Measurements from ENCODE around the gene DACT3.
A peak's percentile ranks its signal among the peaks of the same experiment; 100 is the strongest.

DACT3 gene

GRCh38 chr19:46614114-46614722 is 46.8 kb downstream of the DACT3 start:
- no peak for DNase-seq (ENCODE audit: low read depth)
- TF ChIP-seq, protein P1, sequence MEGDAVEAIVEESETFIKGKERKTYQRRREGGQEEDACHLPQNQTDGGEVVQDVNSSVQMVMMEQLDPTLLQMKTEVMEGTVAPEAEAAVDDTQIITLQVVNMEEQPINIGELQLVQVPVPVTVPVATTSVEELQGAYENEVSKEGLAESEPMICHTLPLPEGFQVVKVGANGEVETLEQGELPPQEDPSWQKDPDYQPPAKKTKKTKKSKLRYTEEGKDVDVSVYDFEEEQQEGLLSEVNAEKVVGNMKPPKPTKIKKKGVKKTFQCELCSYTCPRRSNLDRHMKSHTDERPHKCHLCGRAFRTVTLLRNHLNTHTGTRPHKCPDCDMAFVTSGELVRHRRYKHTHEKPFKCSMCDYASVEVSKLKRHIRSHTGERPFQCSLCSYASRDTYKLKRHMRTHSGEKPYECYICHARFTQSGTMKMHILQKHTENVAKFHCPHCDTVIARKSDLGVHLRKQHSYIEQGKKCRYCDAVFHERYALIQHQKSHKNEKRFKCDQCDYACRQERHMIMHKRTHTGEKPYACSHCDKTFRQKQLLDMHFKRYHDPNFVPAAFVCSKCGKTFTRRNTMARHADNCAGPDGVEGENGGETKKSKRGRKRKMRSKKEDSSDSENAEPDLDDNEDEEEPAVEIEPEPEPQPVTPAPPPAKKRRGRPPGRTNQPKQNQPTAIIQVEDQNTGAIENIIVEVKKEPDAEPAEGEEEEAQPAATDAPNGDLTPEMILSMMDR (IDR thresholded peaks at IDR 0.05; ENCODE audit: low read depth, low read length, missing control alignments) = peak; percentile 84
- no peak overlapping the region for H3K4me3 ChIP-seq (ENCODE audit: low read depth, low read length)

DNA sequence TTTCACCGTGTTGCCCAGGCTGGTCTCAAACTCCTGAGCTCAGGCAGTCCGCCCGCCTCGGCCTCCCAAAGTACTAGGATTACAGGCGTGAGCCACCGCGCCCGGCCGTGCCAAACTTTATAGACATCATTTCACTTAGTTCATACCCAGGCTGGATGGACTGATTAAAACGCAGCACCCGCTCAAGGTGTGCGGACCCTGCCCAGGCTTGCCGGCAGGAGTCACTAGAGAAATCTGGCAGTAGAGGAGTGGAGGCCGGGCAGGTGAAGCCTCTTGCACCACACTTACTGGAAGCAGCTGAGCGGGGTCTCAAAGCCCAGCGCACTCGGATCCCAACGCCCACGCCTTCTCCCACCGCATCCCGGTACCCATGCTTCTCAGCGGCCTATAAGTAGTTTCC is 47.5 kb downstream of the DACT3 start:
- H3K4me3 ChIP-seq (ENCODE audit: low read depth, low read length) = no peak overlapping the region
- TF ChIP-seq, protein P1 (IDR thresholded peaks at IDR 0.05; ENCODE audit: low read depth, low read length, missing control alignments) = no peak
- no peak for DNase-seq (ENCODE audit: low read depth)

- DNase-seq (ENCODE audit: low read depth) = no peak
- H3K4me3 ChIP-seq (ENCODE audit: low read depth, low read length) = no peak overlapping the region
- TF ChIP-seq, protein P1 (IDR thresholded peaks at IDR 0.05; ENCODE audit: low read depth, low read length, missing control alignments) = no peak
Observed at GRCh38 chr19:46611776-46612175, 49.2 kb downstream of the DACT3 start.

DNA sequence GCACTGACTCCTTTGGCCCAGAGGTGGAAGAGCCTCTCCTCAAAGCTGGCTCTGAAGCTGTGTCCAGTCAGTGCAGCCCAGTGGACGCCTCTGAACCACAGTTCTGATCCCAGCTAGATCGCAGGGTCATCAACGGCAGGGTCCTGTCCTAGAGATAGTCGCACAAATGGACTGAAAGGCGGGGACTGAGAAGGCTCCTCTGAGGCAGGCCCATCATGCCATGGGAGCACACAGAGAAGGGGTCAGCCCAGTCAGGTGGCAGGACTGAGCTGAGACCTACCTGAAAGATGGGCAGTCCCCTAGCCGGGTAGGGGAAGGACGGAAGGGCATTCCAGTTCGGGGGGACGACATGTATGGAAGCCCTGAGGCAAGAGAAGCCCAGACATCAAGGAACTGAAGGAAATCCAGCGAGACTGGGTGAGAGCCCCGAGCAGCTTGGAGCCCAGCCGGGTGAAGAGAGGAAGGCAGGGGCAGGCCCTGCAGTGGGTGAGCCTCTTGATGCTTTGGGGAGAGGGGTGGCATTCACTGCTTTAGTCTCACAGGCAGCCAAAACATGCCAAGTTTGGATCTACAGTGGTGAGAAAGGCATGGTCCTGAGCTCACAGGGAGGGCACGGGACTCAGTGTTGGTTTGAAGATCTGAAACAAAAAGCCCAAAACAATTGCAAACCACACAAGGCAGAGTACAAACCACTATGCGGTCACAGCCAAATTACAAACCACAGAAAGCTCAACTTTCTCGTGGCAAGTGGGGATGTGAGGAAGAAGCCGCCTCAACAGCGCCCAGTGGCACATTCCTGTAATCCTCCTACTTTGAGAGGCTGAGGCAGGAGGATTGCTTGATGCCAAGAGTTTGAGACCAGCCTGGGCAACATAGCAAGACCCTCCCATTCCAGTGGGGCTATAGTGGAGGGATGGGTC is 49.9 kb downstream of the DACT3 start:
- TF ChIP-seq, protein P1 (IDR thresholded peaks at IDR 0.05; ENCODE audit: low read depth, low read length, missing control alignments) = no peak
- DNase-seq (ENCODE audit: low read depth) = no peak
- H3K4me3 ChIP-seq (ENCODE audit: low read depth, low read length) = no peak overlapping the region

DNA sequence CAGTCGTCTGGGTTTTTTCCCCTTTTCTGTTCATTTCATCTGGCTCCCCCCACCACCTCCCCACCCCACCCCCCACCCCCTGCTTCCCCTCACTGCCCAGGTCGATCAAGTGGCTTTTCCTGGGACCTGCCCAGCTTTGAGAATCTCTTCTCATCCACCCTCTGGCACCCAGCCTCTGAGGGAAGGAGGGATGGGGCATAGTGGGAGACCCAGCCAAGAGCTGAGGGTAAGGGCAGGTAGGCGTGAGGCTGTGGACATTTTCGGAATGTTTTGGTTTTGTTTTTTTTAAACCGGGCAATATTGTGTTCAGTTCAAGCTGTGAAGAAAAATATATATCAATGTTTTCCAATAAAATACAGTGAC is 50.6 kb downstream of the DACT3 start:
- no peak overlapping the region for H3K4me3 ChIP-seq (ENCODE audit: low read depth, low read length)
- TF ChIP-seq, protein P1 (IDR thresholded peaks at IDR 0.05; ENCODE audit: low read depth, low read length, missing control alignments) = no peak
- DNase-seq (ENCODE audit: low read depth) = no peak

DNA sequence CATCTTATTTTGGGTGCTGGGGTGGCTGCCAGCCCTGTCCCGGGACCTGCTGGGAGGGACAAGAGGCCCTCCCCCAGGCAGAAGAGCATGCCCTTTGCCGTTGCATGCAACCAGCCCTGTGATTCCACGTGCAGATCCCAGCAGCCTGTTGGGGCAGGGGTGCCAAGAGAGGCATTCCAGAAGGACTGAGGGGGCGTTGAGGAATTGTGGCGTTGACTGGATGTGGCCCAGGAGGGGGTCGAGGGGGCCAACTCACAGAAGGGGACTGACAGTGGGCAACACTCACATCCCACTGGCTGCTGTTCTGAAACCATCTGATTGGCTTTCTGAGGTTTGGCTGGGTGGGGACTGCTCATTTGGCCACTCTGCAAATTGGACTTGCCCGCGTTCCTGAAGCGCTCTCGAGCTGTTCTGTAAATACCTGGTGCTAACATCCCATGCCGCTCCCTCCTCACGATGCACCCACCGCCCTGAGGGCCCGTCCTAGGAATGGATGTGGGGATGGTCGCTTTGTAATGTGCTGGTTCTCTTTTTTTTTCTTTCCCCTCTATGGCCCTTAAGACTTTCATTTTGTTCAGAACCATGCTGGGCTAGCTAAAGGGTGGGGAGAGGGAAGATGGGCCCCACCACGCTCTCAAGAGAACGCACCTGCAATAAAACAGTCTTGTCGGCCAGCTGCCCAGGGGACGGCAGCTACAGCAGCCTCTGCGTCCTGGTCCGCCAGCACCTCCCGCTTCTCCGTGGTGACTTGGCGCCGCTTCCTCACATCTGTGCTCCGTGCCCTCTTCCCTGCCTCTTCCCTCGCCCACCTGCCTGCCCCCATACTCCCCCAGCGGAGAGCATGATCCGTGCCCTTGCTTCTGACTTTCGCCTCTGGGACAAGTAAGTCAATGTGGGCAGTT is 51.2 kb downstream of the DACT3 start:
- DNase-seq (ENCODE audit: low read depth) = no peak

More for the DNA sequence above, 51.2 kb downstream of the DACT3 start:
- no peak overlapping the region for H3K4me3 ChIP-seq (ENCODE audit: low read depth, low read length)
- TF ChIP-seq, protein P1 (IDR thresholded peaks at IDR 0.05; ENCODE audit: low read depth, low read length, missing control alignments) = no peak

All from GM12864 (cell line).